Measurements from ENCODE around the gene E2F6. TPM values are rescaled to one million over a fixed set of nuclear protein-coding genes. Genes with fewer than 3 reads are reported as not detected.

E2F6 gene
- total RNA-seq, 1 donor from 2014 or later = 8.9 TPM

DNA sequence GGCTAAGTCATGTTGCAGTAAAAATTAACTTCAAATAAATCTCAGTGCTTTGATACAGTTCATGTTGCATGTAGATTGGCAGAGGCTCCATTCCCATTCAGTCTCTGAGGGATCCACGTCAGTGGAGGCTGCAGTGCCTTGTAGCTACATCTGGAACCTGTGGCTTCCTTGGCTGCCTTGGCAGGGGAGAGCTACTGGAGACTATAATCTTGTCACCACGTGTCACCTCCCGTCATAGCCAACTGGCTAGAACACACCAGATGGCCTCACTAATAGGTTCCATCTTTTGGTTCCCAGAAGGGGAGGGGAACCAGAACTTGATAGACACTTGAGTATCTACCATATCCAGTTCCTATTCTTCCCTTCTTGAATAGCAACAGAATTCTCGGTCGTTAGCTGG lies 28.4 kb downstream of the E2F6 start:
- H3K4me1 ChIP-seq (ENCODE audit: control insufficient read depth in 3 of 3, insufficient read depth in 3 of 3, low read length in 3 of 3) = no peaks in the 10 kb centered on the region
- H3K9ac ChIP-seq (ENCODE audit: low read depth in 1 of 3, low read length in 3 of 3) = no peak overlapping the region
- peaks cover 0 to 4% (median 0%) of the 10 kb centered on the region in 3 donors for H3K9me3 ChIP-seq (ENCODE audit: control insufficient read depth in 3 of 3, low read length in 3 of 3)
- H3K4me3 ChIP-seq (ENCODE audit: low read length in 3 of 3) = no peak overlapping the region
- no peaks in the 10 kb centered on the region for H3K27me3 ChIP-seq (ENCODE audit: control insufficient read depth in 3 of 3, insufficient read depth in 3 of 3, low read length in 3 of 3)
- no peak overlapping the region for H3K27ac ChIP-seq (ENCODE audit: low read depth, low read length)
- peaks cover 0 to 2% (median 0%) of the 10 kb centered on the region in 3 donors for H3K36me3 ChIP-seq (ENCODE audit: control insufficient read depth in 3 of 3, insufficient read depth in 3 of 3, low read length in 3 of 3)

DNA sequence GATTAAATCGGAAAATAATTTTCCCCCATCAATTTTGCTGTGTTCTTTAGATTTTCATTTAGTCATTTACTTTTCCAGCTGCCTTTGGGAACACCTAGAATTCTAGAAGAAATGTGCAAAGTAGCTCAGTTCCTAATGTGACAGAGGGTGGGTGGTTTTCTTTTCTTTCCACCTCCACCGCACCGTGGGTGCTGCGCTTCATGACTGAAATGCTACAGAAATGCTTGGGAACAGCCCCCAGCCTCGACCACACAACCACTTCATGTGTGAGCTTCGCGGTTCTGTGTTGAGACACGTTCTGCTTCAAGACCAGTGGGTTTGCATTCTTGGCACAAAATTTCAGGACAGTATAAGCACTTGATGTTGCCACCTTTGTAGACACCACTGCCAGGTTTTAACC lies 30.9 kb downstream of the E2F6 start:
- H3K9me3 ChIP-seq (ENCODE audit: control insufficient read depth in 3 of 3, low read length in 3 of 3) = peaks cover 0 to 4% (median 0%) of the 10 kb centered on the region in 3 donors
- H3K36me3 ChIP-seq (ENCODE audit: control insufficient read depth in 3 of 3, insufficient read depth in 3 of 3, low read length in 3 of 3) = no peaks in the 10 kb centered on the region
- H3K9ac ChIP-seq (ENCODE audit: low read depth in 1 of 3, low read length in 3 of 3) = no peak overlapping the region
- no peak overlapping the region for H3K4me3 ChIP-seq (ENCODE audit: low read length in 3 of 3)
- no peak overlapping the region for H3K27ac ChIP-seq (ENCODE audit: low read depth, low read length)
- H3K27me3 ChIP-seq (ENCODE audit: control insufficient read depth in 3 of 3, insufficient read depth in 3 of 3, low read length in 3 of 3) = no peaks in the 10 kb centered on the region
- no peaks in the 10 kb centered on the region for H3K4me1 ChIP-seq (ENCODE audit: control insufficient read depth in 3 of 3, insufficient read depth in 3 of 3, low read length in 3 of 3)

DNA sequence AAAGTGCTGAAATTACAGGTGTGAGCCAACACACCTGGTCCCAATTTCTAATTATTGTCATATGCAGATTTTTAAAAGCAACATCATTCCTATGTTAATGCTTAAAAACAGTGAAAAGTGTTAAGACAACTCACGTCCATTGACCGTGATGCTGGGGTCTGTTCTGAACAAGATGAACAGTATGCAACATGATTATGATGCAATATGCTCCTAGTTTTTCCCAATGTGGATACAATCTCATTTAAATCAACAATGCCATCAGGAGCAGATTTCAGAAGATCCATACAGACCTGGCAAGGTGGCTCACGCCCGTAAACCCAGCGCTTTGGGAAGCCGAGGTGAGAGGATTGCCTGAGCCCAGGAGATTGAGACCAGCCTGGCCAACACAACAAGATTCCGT lies 31.5 kb downstream of the E2F6 start:
- Histone ChIP-seq H3K4me1 (ENCODE audit: control insufficient read depth in 3 of 3, insufficient read depth in 3 of 3, low read length in 3 of 3) (no peaks in the 10 kb centered on the region), H3K27me3 (ENCODE audit: control insufficient read depth in 3 of 3, insufficient read depth in 3 of 3, low read length in 3 of 3) (no peaks in the 10 kb centered on the region), H3K27ac (ENCODE audit: low read depth, low read length) (no peak overlapping the region), H3K9me3 (ENCODE audit: control insufficient read depth in 3 of 3, low read length in 3 of 3) (peaks cover 0 to 4% (median 0%) of the 10 kb centered on the region in 3 donors), H3K4me3 (ENCODE audit: low read length in 3 of 3) (no peak overlapping the region), H3K36me3 (ENCODE audit: control insufficient read depth in 3 of 3, insufficient read depth in 3 of 3, low read length in 3 of 3) (no peaks in the 10 kb centered on the region), H3K9ac (ENCODE audit: low read depth in 1 of 3, low read length in 3 of 3) (no peak overlapping the region)

DNA sequence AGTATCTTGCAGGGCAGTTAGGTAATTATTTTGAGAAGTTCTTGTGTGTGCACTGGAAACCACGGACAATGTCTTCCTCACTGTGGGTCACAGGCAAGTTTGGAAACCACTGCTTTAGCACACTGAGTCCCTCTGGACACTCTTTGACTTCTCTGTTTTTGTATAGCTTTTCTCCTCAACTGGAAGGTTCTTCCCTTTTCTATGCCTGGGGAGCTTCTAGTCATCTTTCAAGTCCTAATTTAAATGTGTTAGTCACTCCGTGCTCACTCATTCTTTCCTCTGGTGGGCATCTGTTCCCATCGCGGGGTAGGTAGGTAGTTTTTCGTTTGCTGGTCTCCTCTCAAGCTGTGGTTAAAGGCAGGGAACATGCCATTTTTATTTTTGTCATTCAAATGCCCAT lies 32.1 kb downstream of the E2F6 start:
- no peak overlapping the region for H3K9ac ChIP-seq (ENCODE audit: low read depth in 1 of 3, low read length in 3 of 3)
- H3K27me3 ChIP-seq (ENCODE audit: control insufficient read depth in 3 of 3, insufficient read depth in 3 of 3, low read length in 3 of 3) = no peaks in the 10 kb centered on the region
- H3K4me1 ChIP-seq (ENCODE audit: control insufficient read depth in 3 of 3, insufficient read depth in 3 of 3, low read length in 3 of 3) = no peaks in the 10 kb centered on the region
- H3K36me3 ChIP-seq (ENCODE audit: control insufficient read depth in 3 of 3, insufficient read depth in 3 of 3, low read length in 3 of 3) = no peaks in the 10 kb centered on the region
- H3K4me3 ChIP-seq (ENCODE audit: low read length in 3 of 3) = no peak overlapping the region
- peaks cover 0 to 4% (median 0%) of the 10 kb centered on the region in 3 donors for H3K9me3 ChIP-seq (ENCODE audit: control insufficient read depth in 3 of 3, low read length in 3 of 3)
- no peak overlapping the region for H3K27ac ChIP-seq (ENCODE audit: low read depth, low read length)

DNA sequence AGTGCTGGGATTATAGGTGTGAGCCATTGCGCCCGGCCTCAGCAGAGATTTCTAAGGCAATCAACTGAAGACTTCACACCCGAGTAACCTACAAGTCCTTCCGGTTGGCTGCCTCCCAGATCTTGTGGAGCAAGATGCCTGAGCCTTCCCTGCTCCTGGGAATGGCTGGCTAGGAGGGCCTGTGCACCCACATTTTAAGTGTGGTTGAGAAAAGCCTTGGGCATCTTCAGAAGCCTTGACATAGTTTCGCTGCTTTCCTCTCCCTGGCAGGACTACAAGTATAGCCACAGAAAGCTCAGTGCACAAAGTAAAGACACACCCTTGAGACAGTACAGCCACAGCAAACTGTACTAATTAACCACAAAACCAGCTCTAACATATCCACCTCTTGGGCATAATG lies 35.2 kb downstream of the E2F6 start:
- Histone ChIP-seq H3K36me3 (ENCODE audit: control insufficient read depth in 3 of 3, insufficient read depth in 3 of 3, low read length in 3 of 3) (no peaks in the 10 kb centered on the region), H3K9me3 (ENCODE audit: control insufficient read depth in 3 of 3, low read length in 3 of 3) (peaks cover 0 to 4% (median 0%) of the 10 kb centered on the region in 3 donors), H3K4me3 (ENCODE audit: low read length in 3 of 3) (no peak overlapping the region), H3K4me1 (ENCODE audit: control insufficient read depth in 3 of 3, insufficient read depth in 3 of 3, low read length in 3 of 3) (no peaks in the 10 kb centered on the region), H3K27me3 (ENCODE audit: control insufficient read depth in 3 of 3, insufficient read depth in 3 of 3, low read length in 3 of 3) (no peaks in the 10 kb centered on the region), H3K27ac (ENCODE audit: low read depth, low read length) (no peak overlapping the region), H3K9ac (ENCODE audit: low read depth in 1 of 3, low read length in 3 of 3) (no peak overlapping the region)

DNA sequence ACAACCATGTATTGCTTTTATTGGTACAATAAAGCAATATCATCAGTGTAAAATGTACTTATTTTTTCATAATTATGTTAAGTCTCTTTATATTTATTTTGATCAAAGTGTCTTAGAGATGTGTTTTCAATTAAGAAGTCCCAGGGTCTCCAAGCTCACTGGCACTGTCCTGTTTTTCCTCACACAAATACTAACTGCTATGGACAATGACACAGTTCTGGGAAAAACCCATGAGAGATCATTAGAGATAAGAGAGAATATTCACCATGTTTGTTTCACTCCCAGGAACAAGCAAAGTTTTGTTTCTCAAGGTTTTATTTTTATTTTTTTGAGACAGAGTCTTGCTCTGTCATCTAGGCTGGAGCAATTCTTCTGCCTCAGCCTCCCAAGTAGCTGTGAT lies 38.7 kb downstream of the E2F6 start:
- no peaks in the 10 kb centered on the region for H3K36me3 ChIP-seq (ENCODE audit: control insufficient read depth in 3 of 3, insufficient read depth in 3 of 3, low read length in 3 of 3)
- H3K4me1 ChIP-seq (ENCODE audit: control insufficient read depth in 3 of 3, insufficient read depth in 3 of 3, low read length in 3 of 3) = peaks cover 0 to 4% (median 0%) of the 10 kb centered on the region in 3 donors
- H3K27ac ChIP-seq (ENCODE audit: low read depth, low read length) = no peak overlapping the region
- no peak overlapping the region for H3K4me3 ChIP-seq (ENCODE audit: low read length in 3 of 3)
- no peaks in the 10 kb centered on the region for H3K27me3 ChIP-seq (ENCODE audit: control insufficient read depth in 3 of 3, insufficient read depth in 3 of 3, low read length in 3 of 3)
- H3K9ac ChIP-seq (ENCODE audit: low read depth in 1 of 3, low read length in 3 of 3) = no peak overlapping the region
- H3K9me3 ChIP-seq (ENCODE audit: control insufficient read depth in 3 of 3, low read length in 3 of 3) = no peaks in the 10 kb centered on the region

DNA sequence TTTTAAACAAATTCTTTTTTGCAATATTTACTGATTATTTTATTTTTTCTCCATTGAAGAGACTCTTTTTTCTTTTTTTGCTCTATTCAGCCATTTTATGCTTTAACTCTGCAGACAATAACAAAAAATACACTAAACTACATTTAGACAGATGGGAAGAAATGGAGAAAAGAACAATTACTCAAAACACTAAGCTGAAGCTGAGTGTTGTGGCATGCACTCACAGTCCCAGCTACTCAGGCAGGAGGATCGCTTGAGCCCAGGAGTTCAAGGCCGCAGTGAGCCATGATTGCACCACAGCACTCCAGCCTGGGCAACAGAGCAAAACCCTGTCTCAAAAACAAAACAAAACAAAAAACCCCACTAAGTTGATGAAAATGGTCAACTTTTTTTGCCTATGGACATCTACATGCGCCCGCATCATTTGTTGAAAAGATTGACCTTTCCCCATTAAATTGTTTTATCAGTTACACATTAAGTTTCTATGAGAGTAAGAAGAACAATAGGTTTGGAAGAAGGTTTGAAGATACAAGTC lies 43.0 kb downstream of the E2F6 start:
- Histone ChIP-seq H3K36me3 (ENCODE audit: control insufficient read depth in 3 of 3, insufficient read depth in 3 of 3, low read length in 3 of 3) (no peaks in the 10 kb centered on the region), H3K27ac (ENCODE audit: low read depth, low read length) (no peak overlapping the region)

DNA sequence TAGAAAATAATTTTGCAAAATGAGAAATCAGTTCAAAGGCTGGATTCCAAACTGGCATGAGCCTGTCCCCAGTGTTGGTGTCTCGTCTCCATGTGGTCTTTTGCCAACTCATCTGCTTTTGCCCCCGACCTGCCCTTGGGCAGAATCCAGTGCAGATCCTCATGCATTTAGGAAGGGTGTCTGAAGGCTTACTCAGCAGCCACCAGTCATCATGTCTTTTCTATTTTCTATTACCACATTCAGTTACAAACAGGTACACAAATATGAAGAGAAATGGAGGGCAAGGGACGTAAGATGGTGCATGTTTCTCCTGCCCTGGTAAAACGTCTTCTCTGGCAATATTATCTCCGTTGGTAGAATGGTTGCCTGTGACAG lies 43.5 kb downstream of the E2F6 start:
- H3K9ac ChIP-seq (ENCODE audit: low read depth in 1 of 3, low read length in 3 of 3) = peak overlapping the region in 1 of 3 donors; percentile 28
- no peak overlapping the region for H3K27ac ChIP-seq (ENCODE audit: low read depth, low read length)
- H3K36me3 ChIP-seq (ENCODE audit: control insufficient read depth in 3 of 3, insufficient read depth in 3 of 3, low read length in 3 of 3) = no peaks in the 10 kb centered on the region
- peaks cover 2 to 13% (median 3%) of the 10 kb centered on the region in 3 donors for H3K4me1 ChIP-seq (ENCODE audit: control insufficient read depth in 3 of 3, insufficient read depth in 3 of 3, low read length in 3 of 3)
- H3K4me3 ChIP-seq (ENCODE audit: low read length in 3 of 3) = no peak overlapping the region
- H3K27me3 ChIP-seq (ENCODE audit: control insufficient read depth in 3 of 3, insufficient read depth in 3 of 3, low read length in 3 of 3) = no peaks in the 10 kb centered on the region
- no peaks in the 10 kb centered on the region for H3K9me3 ChIP-seq (ENCODE audit: control insufficient read depth in 3 of 3, low read length in 3 of 3)

More for the DNA sequence above, 43.0 kb downstream of the E2F6 start:
- no peaks in the 10 kb centered on the region for H3K27me3 ChIP-seq (ENCODE audit: control insufficient read depth in 3 of 3, insufficient read depth in 3 of 3, low read length in 3 of 3)
- no peak overlapping the region for H3K4me3 ChIP-seq (ENCODE audit: low read length in 3 of 3)
- peaks cover 2 to 13% (median 3%) of the 10 kb centered on the region in 3 donors for H3K4me1 ChIP-seq (ENCODE audit: control insufficient read depth in 3 of 3, insufficient read depth in 3 of 3, low read length in 3 of 3)
- no peaks in the 10 kb centered on the region for H3K9me3 ChIP-seq (ENCODE audit: control insufficient read depth in 3 of 3, low read length in 3 of 3)
- H3K9ac ChIP-seq (ENCODE audit: low read depth in 1 of 3, low read length in 3 of 3) = no peak overlapping the region

DNA sequence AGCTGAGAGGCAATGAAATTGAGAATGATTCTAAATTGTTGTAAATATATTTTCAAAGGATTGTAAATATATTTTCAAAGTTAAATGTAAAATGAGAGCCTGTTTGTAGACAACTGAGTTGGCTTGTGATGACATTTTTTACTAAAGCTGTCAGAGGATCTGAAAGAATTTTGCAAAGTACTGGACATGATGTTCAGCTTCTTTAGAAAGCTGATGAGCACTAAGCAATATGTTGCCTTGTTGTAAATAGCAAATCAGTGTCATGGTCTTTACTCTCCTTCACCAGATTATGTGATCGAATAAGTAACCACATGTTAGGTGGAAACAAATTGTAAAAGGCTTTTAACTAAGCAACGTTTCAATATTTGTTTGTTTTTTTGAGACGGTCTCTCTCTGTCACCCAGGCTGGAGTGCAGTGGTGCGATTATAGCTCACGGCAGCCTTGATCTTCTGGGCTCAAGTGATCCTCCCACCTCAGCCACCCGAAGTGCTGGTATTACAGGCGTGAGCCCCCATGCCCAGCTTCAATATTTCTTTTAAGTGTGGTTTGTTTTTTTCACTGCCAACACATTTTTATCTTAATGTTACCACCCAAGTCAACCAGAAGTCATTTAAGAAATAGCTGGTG lies 44.0 kb downstream of the E2F6 start:
- Histone ChIP-seq H3K27me3 (ENCODE audit: control insufficient read depth in 3 of 3, insufficient read depth in 3 of 3, low read length in 3 of 3) (no peaks in the 10 kb centered on the region), H3K36me3 (ENCODE audit: control insufficient read depth in 3 of 3, insufficient read depth in 3 of 3, low read length in 3 of 3) (no peaks in the 10 kb centered on the region), H3K9ac (ENCODE audit: low read depth in 1 of 3, low read length in 3 of 3) (peak overlapping the region in 1 of 3 donors; percentile 28), H3K27ac (ENCODE audit: low read depth, low read length) (peak overlapping the region; percentile 19), H3K4me3 (ENCODE audit: low read length in 3 of 3) (no peak overlapping the region), H3K4me1 (ENCODE audit: control insufficient read depth in 3 of 3, insufficient read depth in 3 of 3, low read length in 3 of 3) (peaks cover 2 to 13% (median 3%) of the 10 kb centered on the region in 3 donors), H3K9me3 (ENCODE audit: control insufficient read depth in 3 of 3, low read length in 3 of 3) (no peaks in the 10 kb centered on the region)

DNA sequence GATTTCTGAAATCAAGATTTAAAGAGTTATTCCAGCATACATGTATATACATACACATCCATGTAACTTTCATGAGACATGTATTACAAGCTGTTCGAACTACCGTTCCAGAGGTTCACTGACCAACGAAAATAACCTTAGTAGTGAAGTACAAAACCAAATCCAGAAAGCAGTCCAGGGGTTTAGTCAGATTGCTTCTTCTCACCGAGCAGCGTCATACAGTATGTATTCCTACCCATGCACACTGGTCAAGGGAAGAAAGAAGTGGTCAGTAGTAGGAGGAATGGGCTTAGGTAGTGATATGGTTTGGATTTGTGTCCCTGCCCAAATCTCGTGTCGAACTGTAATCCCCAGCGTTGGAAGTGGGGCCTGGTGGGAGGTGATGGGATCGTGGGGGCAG lies 45.3 kb downstream of the E2F6 start:
- H3K4me1 ChIP-seq (ENCODE audit: control insufficient read depth in 3 of 3, insufficient read depth in 3 of 3, low read length in 3 of 3) = peaks cover 2 to 13% (median 3%) of the 10 kb centered on the region in 3 donors
- H3K27ac ChIP-seq (ENCODE audit: low read depth, low read length) = peak overlapping the region; percentile 69
- no peaks in the 10 kb centered on the region for H3K27me3 ChIP-seq (ENCODE audit: control insufficient read depth in 3 of 3, insufficient read depth in 3 of 3, low read length in 3 of 3)
- H3K9me3 ChIP-seq (ENCODE audit: control insufficient read depth in 3 of 3, low read length in 3 of 3) = no peaks in the 10 kb centered on the region
- no peak overlapping the region for H3K9ac ChIP-seq (ENCODE audit: low read depth in 1 of 3, low read length in 3 of 3)
- no peak overlapping the region for H3K4me3 ChIP-seq (ENCODE audit: low read length in 3 of 3)
- no peaks in the 10 kb centered on the region for H3K36me3 ChIP-seq (ENCODE audit: control insufficient read depth in 3 of 3, insufficient read depth in 3 of 3, low read length in 3 of 3)

All from skeletal muscle tissue (tissue), 4 donors.